Epithelial cell of proximal tubule (primary cell): ENCODE measurements around the gene CPLANE2. TPM values are rescaled to one million over a fixed set of nuclear protein-coding genes. Genes with fewer than 3 reads are reported as not detected.

ENCODE experiments used
- DNase-seq: peaks from one replicate; pipeline ENCODE4 v3.0.0-alpha.2; 2011; ENCODE audit warnings: low read depth
- H3K4me3 ChIP-seq: 2 replicates; pipeline ENCODE4 v1.5.1; 2011; ENCODE audit warnings: low read depth, mild to moderate bottlenecking, low read length
- total RNA-seq: library from RNA; depleted of rRNA; stranded (reverse); fragments of >200 nt; gene quantifications from 2 replicates; pipeline ENCODE4 v1.2.3, GENCODE V29; 2015
- TF ChIP-seq, protein P1 (sequence below): conservative IDR thresholded peaks from 2 replicates; pipeline ENCODE4 v1.5.1; 2012; ENCODE audit warnings: low read depth, mild to moderate bottlenecking, low read length

CPLANE2 gene
- total RNA-seq, 1 donor from 2014 or later = 2.5 TPM

DNA sequence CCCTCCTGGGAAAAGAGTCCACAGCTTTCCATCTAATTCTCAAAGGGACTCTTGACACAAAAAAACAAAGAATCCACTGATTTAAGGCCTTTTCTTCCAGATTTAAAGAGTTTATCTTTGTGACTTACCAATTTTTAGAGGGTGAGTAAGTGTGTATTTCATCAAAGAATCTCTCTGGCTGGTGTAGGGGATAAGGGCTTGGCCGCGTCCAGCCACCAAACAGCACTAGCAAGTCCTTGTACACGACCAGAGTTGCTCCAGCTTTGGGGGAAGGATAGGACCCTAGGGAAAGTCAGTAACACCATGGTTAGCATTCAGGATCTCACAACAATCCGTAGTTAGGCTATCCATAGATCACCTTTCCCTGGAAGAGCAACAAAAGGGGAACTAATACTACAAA is 19.5 kb upstream of the CPLANE2 start:
- TF ChIP-seq, protein P1, sequence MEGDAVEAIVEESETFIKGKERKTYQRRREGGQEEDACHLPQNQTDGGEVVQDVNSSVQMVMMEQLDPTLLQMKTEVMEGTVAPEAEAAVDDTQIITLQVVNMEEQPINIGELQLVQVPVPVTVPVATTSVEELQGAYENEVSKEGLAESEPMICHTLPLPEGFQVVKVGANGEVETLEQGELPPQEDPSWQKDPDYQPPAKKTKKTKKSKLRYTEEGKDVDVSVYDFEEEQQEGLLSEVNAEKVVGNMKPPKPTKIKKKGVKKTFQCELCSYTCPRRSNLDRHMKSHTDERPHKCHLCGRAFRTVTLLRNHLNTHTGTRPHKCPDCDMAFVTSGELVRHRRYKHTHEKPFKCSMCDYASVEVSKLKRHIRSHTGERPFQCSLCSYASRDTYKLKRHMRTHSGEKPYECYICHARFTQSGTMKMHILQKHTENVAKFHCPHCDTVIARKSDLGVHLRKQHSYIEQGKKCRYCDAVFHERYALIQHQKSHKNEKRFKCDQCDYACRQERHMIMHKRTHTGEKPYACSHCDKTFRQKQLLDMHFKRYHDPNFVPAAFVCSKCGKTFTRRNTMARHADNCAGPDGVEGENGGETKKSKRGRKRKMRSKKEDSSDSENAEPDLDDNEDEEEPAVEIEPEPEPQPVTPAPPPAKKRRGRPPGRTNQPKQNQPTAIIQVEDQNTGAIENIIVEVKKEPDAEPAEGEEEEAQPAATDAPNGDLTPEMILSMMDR = no peak
- no peak overlapping the region for H3K4me3 ChIP-seq
- DNase-seq = no peak

DNA sequence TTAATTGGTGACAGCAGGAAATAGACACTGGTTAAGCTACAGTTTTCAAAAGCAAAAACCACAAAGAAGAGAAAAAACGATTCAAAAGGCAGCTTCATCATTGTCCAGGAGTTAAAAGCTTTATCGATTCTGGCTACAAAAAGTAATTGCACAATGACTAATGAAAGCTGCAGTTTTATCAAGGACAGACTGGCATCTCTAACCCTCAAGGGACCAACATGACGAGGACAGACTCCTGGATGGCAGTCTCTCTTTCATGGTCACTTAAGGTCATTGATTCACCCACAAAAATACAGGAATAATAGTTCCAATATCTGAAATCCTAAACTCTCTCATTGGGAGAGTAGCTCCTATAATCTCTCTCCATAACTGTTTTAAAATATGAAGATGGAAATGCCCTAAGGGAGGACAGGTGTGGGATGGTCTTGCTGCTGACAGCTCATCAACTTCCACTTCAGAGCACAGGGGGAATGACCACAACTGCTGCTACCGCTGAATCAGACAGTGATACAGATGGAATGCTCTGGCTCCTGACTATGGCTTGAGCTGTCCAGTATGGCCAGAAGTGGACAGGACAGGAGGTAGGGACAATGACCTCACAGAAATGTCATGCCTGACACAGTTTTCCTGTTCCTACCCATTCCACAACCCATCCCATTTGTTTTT is 17.4 kb upstream of the CPLANE2 start:
- H3K4me3 ChIP-seq = no peak overlapping the region
- TF ChIP-seq, protein P1 = no peak
- DNase-seq = no peak

DNA sequence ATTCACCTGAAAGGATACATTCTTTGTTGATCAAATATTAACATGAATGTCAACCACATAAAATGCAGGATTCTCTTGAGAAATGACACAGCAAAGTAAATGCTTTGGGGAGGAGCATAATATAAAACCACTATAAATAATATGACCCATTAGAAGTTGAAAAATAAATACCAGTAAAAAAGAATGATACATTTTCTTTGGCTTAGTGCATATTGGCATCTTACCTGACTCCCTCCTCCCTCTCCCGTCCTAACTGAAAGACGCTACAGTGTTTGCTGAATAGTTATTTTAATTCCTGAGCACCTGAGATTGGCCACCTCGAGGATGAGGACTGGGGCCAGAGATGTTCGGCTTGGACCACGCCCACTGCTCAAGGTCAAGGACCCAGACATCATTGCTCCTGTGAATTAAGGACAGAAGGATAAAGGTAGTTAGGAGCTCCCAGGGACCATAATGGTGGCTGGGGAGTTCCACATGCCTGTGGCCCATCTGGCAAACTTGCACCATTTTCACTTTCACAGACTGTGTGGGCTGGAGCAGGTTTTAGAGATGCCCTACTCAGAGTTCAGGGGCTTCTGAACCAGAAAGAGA is 16.4 kb upstream of the CPLANE2 start:
- TF ChIP-seq, protein P1 = no peak
- no peak overlapping the region for H3K4me3 ChIP-seq
- DNase-seq = no peak

DNA sequence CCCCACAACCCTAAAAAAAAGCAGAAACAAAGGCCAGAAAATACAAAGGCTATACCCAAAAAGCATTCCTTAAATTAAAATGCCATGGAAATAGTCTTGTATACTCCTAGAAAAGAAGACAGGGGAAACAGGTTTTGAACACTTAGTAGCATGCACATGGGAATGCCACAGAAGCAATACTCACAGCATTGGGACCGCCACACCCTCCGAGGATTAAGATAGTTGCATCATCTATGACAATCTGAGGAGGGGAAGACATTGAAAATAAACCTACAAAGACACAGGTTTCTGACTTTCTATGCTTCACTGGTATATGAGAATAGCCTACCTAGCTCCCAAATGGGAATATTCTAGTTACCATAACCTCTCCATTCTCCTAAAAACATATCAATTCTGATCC is 15.9 kb upstream of the CPLANE2 start:
- no peak overlapping the region for H3K4me3 ChIP-seq
- TF ChIP-seq, protein P1 = no peak
- DNase-seq = no peak

GRCh38 chr1:16251381-16251780 is 14.4 kb upstream of the CPLANE2 start:
- no peak overlapping the region for H3K4me3 ChIP-seq
- DNase-seq = no peak
- TF ChIP-seq, protein P1 = no peak

DNA sequence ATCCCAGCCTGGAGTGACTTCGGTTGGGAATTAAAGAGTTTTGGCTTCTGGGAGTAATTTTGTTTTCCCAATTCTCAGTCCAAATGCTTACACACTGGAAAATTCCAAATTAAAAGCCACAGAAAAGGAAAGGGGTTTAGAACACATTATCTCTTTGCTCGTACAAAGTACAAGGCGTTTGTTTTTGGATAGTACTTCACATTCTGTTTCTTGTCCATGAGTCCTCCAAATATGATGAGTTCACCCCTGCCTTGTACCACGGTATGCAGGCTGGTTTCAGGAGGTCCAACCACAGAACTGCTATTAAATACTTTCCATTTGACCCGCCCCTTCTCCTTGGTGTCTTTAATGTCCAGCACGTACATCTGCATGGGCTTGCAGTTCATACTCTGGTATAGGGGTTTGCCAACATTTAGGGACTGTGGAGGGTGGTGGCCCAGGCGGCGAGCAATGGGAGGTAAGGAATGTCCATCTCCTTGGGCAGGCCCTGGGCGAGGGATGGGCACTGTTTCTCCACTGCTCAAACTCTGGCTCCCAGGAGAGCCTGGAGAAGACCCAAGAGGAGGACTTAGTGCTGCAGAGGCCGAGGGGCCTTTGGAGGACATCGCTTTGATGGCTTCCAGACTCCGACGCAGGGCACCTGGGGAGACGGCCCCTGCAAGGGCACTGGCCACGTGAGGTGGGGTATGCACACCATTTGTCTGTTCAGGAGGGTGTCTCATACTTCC is 13.7 kb upstream of the CPLANE2 start:
- no peak overlapping the region for H3K4me3 ChIP-seq
- DNase-seq = no peak
- TF ChIP-seq, protein P1 = no peak
